Hypothalamus (tissue), 51 donors: ENCODE measurements around the gene IL26.
"Not testable (repeated sequence)": the region's sequence is repeated elsewhere in the genome, so short reads cannot be mapped to it uniquely, and the experiment has no call there.

Experiments
- DNase-seq, 51 donors: peaks; one replicate each; lab custom pipeline; 2025; lab: John Stamatoyannopoulos, UW

The IL26 gene

GRCh38 chr12:68240975-68241374, 15.4 kb upstream of the IL26 start:
- DNase-seq = no peak

DNA sequence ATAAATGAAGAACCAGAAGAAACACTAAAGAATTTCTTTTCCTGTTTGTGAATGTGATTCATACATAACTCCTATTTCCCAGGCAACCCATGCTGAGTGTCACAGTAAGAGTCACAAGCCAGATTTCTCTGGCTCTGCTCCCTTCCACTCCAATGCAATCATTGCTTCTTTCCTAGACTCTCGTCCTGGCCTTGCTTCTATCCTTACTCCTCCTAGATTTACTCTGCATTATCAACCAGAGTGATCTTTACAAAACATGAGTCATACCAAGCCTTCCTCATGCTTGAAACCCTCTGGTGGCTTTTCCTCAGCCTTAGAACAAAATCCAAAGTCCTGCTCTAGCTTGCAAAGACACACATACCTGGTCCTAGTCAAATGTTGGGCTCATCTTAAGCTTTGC, 14.5 kb upstream of the IL26 start:
- peak in 1 of 51 donors; percentile 25 for DNase-seq

GRCh38 chr12:68239309-68239982, 13.8 kb upstream of the IL26 start:
- no peak for DNase-seq

- no peak for DNase-seq
Observed at GRCh38 chr12:68237619-68238018, 12.0 kb upstream of the IL26 start.

DNA sequence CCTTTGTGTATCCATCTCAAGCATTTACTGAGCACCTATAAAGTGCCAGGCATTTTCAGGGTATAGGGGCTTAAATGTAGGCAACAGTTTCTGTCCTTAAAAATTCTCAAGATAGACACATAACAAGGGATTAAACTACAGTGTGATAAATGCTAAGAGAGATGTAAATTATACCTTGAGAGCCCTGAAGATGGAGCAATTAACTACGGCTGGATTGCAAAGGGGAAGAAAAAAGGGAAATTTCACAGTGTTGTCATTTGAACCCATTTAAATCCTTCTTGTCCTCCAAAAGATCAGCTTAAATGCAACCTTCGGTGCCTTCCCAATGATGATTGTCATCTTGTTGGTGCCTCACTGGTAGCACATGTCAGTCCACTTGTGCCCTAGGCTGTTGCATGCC, 11.5 kb upstream of the IL26 start:
- peak in 1 of 51 donors; percentile 48 for DNase-seq

GRCh38 chr12:68236421-68237059, 10.9 kb upstream of the IL26 start:
- DNase-seq = no peak

- DNase-seq = no peak
Observed at GRCh38 chr12:68235576-68235975, 10.0 kb upstream of the IL26 start.

DNA sequence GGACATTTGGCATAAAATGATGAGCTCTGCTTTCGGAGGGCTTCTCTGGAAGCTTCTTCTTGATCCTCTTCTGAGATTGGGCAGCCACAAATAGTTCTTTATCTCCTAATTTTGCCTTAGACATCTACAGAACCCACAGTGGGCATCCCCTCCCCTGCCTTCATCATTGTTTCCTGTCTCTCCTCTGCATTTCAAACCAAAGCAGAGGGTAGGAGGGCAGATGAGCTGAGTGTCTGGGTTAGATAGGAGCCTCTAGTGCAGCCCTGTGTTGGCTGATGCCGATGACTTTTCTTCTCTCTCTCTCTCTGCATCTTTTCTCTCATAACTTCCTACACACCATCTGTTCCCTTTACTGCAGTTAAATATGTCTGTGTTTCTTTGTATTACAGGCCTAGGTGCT, 8.5 kb upstream of the IL26 start:
- no peak for DNase-seq

- DNase-seq = no peak
Observed at GRCh38 chr12:68233498-68233897, 7.9 kb upstream of the IL26 start.

DNA sequence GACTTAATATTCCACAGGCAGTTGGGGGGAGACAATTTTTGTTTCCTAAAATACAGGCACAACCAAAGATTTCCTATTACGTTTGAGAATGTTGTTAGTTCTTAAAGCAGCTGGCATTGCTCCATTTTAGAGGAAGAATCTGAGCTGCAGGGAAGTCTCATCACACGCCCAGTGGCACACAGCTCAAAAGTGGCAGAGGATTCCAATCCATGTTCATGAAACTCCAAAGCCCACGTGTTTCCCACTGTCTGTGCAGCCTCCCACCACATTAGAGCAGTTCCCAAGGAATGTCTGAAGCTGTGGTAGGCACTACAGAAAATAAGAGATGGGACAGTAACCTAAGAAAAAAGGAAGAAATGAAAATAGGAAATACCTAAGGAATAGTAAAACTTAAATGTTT, 6.1 kb upstream of the IL26 start:
- peak in 1 of 51 donors; percentile 24 for DNase-seq

- DNase-seq = no peak
Observed at GRCh38 chr12:68231229-68231628, 5.6 kb upstream of the IL26 start.

GRCh38 chr12:68229956-68230355, 4.3 kb upstream of the IL26 start:
- DNase-seq = no peak

DNA sequence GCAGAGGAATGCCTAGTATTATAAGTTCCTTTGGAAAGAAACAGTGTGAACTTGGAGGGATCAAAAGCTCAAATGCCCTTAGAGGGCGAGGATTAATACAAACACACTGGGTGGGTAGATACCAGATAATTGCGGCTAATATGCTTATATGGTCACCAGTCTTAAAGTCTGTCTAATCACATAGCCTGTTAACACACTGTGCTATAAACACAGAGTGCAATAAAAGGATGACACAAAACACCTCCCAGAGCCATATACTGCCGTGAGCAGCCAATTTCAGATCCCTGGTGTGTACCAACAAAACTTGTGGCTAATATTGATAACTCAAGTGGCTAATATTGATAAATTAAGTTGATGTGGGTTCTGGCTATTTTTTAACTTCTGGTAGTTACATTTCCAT, 1.7 kb upstream of the IL26 start:
- no peak for DNase-seq

GRCh38 chr12:68224613-68225285, 861 bp downstream of the IL26 start:
- DNase-seq = no peak

DNA sequence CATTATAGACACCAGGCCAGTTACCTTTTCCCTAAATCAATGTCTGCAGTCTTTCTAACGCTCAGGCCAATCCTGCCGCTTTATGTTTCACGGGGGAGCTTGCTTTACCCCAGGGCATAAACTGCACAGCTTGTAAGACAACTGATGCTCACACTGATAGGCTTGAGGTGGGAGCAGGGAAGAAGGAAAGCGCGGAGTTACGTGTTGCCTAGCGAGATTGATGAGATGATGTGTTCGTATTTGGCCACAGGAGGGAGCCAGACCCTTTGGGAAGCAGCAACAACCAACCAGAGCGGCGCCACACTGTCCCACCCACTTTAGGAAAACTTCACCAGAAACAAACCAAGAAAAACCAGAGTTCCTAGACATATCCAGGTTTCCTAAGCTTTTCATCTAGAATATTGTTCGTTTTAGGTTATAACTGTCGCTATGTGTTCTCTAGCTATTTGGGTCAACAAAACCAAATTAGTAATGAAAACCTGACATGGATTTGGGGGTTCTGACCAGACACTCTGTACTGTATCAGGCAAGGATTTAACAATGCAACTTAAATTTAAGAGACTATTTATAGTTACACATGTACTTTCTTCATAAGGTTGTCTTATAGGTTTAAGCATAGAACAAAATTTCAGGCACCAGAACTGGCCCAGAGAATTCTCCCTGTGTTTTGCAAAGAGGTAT, 2.4 kb downstream of the IL26 start:
- DNase-seq = peak in 46 of 51 donors; percentile 5 to 87 (median 54)

DNA sequence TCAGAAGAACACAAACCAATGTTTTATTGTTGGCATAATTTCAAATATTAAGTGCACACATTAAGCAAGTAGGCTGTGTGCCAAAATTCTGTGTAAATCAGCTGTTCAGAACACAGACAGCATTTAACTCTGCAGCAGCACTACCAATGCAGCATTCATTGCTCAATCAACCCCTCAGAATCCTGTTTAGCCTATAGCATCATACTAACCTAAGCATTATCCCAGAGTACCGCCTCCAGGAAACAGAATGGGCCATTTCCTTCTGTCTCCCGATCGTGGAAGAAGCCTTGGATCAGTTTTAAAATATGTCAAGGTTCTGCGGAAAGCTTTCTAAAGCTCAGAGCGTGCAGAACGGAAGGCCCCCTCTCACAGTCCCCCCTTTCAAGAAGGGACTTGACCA, 3.3 kb downstream of the IL26 start:
- no peak for DNase-seq

DNA sequence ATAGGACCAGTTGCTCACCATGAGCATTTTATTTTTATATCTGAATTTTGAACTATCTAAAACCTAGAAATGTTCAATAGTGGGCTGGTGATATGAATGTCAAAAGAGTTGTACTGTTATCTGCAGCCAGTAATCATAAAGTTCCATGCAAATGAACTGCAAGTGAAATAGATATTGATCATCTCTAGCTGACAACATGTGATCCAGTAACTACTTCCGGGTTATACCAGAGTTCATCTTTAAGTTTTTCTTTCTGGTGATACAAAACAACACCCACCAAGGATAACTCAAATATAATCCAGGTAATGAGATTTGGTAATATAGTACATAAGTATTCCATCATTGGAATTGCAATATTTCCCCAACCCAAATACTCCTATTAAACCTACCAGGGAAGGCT, 4.1 kb downstream of the IL26 start:
- no peak for DNase-seq

- no peak for DNase-seq
Observed at GRCh38 chr12:68210875-68211274, 14.7 kb downstream of the IL26 start.

GRCh38 chr12:68209048-68209728, 16.4 kb downstream of the IL26 start:
- not testable (repeated sequence) for DNase-seq

DNA sequence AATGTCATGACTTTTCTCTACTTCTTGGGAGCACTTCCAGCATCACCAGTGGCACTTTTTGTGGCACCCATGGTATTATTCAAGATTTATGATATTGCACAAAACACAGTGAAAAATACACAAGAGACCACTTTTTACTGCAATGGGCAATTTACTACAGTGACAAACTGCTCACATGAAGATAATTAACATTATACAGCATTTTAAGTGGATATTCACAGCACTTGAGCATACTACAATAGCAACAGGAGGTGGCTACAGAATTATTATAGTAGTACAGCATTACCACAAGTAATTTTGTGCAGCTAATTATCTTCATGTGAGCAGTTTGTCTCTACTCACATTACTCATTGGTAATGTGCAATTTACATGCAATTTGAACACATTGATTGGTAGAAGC, 18.3 kb downstream of the IL26 start:
- DNase-seq = no peak

DNA sequence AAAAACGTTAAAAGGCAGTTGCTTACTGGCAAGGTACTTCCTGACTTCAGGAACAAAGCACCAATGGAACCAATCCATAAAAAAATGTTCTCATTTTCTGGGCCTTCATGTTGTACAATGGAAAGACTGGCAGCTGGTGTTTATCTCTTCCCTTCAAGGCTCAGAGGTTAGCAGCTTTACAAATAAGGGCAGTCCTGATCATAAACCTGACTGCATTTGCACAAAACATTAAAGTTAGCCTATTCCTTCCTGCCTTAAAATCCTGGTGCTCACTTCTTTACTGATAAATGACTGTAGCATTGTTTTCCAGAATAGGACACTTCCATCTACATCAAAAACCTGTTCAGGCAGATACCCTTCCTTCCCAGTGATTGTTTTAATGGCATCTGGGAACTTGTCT, 19.2 kb downstream of the IL26 start:
- no peak for DNase-seq
